Liver (tissue), 9 donors: ENCODE results near the gene PDE4B. TPM values are rescaled to one million over a fixed set of nuclear protein-coding genes. Genes with fewer than 3 reads are reported as not detected.

Experiments
- DNase-seq: peaks from one replicate; pipeline ENCODE4 v3.0.0-alpha.2; 2017; ENCODE audit warnings: low spot score
- H3K27ac ChIP-seq, 2 donors: one replicate each; pipeline ENCODE4 v1.7.0; 2013; ENCODE audit warnings: inconsistent platforms in 2 of 2, low read length in 2 of 2, control low read depth in 1 of 2, low read depth in 1 of 2, mild to moderate bottlenecking in 1 of 2
- H3K27me3 ChIP-seq, 4 donors: one replicate each; pipeline versions ENCODE4 v1.6.1 to v1.7.0; 2013; ENCODE audit warnings: low read length in 3 of 4, inconsistent platforms in 1 of 4, mild to moderate bottlenecking in 1 of 4, moderate library complexity in 1 of 4; ENCODE audit not compliant: control insufficient read depth in 4 of 4, insufficient read depth in 4 of 4
- H3K36me3 ChIP-seq, 4 donors: one replicate each; pipeline versions ENCODE4 v1.6.1 to v1.7.0; 2013; ENCODE audit warnings: low read length in 3 of 4, mild to moderate bottlenecking in 3 of 4, low read depth in 1 of 4, moderate library complexity in 1 of 4; ENCODE audit not compliant: control insufficient read depth in 4 of 4, insufficient read depth in 3 of 4
- H3K4me1 ChIP-seq, 4 donors: one replicate each; pipeline versions ENCODE4 v1.6.1 to v1.7.0; 2013; ENCODE audit warnings: low read length in 3 of 4, mild to moderate bottlenecking in 3 of 4, moderate library complexity in 1 of 4; ENCODE audit not compliant: control insufficient read depth in 4 of 4, insufficient read depth in 4 of 4
- H3K4me3 ChIP-seq, 3 donors: one replicate each; pipeline versions ENCODE4 v1.6.1 to v1.7.0; 2013; ENCODE audit warnings: low read length in 3 of 3, control low read depth in 1 of 3, low read depth in 1 of 3, mild to moderate bottlenecking in 1 of 3
- H3K9ac ChIP-seq, 2 donors: one replicate each; pipeline ENCODE4 v1.7.0; 2013; ENCODE audit warnings: low read length in 2 of 2, mild to moderate bottlenecking in 2 of 2, moderate library complexity in 2 of 2, control low read depth in 1 of 2, low read depth in 1 of 2
- H3K9me3 ChIP-seq, 4 donors: one replicate each; pipeline versions ENCODE4 v1.6.1 to v1.7.0; 2013; ENCODE audit warnings: low read length in 3 of 4; ENCODE audit not compliant: control insufficient read depth in 4 of 4
- ATF3 ChIP-seq: IDR thresholded peaks from 2 replicates; pipeline ENCODE4 v1.6.1; 2016; ENCODE audit warnings: antibody characterized with exemption
- CTCF ChIP-seq: fragments of 150-350 bp; IDR thresholded peaks from 2 replicates; pipeline ENCODE4 v1.5.1; 2017; ENCODE audit warnings: improper control_type of control experiment, low read depth, low read length; ENCODE audit not compliant: missing input control
- EGR1 ChIP-seq, 2 donors: IDR thresholded peaks; 2 replicates each; pipeline ENCODE4 v1.6.1; 2016 to 2018; ENCODE audit warnings: antibody characterized with exemption in 2 of 2, low read depth in 2 of 2
- FOXA1 ChIP-seq: IDR thresholded peaks from 2 replicates; pipeline ENCODE4 v1.6.1; 2016; ENCODE audit warnings: antibody characterized with exemption
- FOXA2 ChIP-seq: IDR thresholded peaks from 2 replicates; pipeline ENCODE4 v1.6.1; 2016; ENCODE audit warnings: antibody characterized with exemption
- GABPA ChIP-seq, 2 donors: IDR thresholded peaks in 1 of 2; conservative IDR thresholded peaks in 1 of 2; 2 replicates each; pipeline ENCODE4 v1.6.1; 2016; ENCODE audit warnings: antibody characterized with exemption in 2 of 2, mild to moderate bottlenecking in 1 of 2, moderate library complexity in 1 of 2
- HNF4A ChIP-seq, 2 donors: conservative IDR thresholded peaks; 2 replicates each; pipeline ENCODE4 v1.6.1; 2016; ENCODE audit warnings: antibody characterized with exemption in 2 of 2, mild to moderate bottlenecking in 2 of 2
- HNF4G ChIP-seq: IDR thresholded peaks from 2 replicates; pipeline ENCODE4 v1.6.1; 2016; ENCODE audit warnings: antibody characterized with exemption
- JUND ChIP-seq, 2 donors: IDR thresholded peaks; 2 replicates each; pipeline ENCODE4 v1.6.1; 2016; ENCODE audit warnings: antibody characterized with exemption in 2 of 2
- MAX ChIP-seq: IDR thresholded peaks from 2 replicates; pipeline ENCODE4 v1.6.1; 2016; ENCODE audit warnings: antibody characterized with exemption
- NR2F2 ChIP-seq: IDR thresholded peaks from 2 replicates; pipeline ENCODE4 v1.6.1; 2016; ENCODE audit warnings: antibody characterized with exemption
- RAD21 ChIP-seq, 2 donors: IDR thresholded peaks; 2 replicates each; pipeline ENCODE4 v1.6.1; 2016; ENCODE audit warnings: antibody characterized with exemption in 2 of 2, mild to moderate bottlenecking in 2 of 2
- REST ChIP-seq: IDR thresholded peaks from 2 replicates; pipeline ENCODE4 v1.6.1; 2016; ENCODE audit warnings: antibody characterized with exemption, mild to moderate bottlenecking
- RXRA ChIP-seq, 2 donors: IDR thresholded peaks; 2 replicates each; pipeline ENCODE4 v1.6.1; 2017 to 2018; ENCODE audit warnings: antibody characterized with exemption in 2 of 2, mild to moderate bottlenecking in 1 of 2
- SP1 ChIP-seq: IDR thresholded peaks from 2 replicates; pipeline ENCODE4 v1.6.1; 2018; ENCODE audit warnings: antibody characterized with exemption, mild to moderate bottlenecking
- TAF1 ChIP-seq: conservative IDR thresholded peaks from 2 replicates; pipeline ENCODE4 v1.6.1; 2016; ENCODE audit warnings: antibody characterized with exemption, mild to moderate bottlenecking
- YY1 ChIP-seq: IDR thresholded peaks from 2 replicates; pipeline ENCODE4 v1.6.1; 2016; ENCODE audit warnings: antibody characterized with exemption, mild to moderate bottlenecking
- WGBS: extraction: QIAGEN DNeasy Blood & Tissue Kit; methylation state at CpG from one replicate; pipeline ENCODE4 v1.1.7; 2013; 5-methylcytosine and 5-hydroxymethylcytosine counted together
- polyA plus RNA-seq, 2 donors: library from polyadenylated mRNA; stranded (reverse) in 1 of 2; unstranded in 1 of 2; fragments of 200-250 nt in 1 of 2; fragments of >200 nt in 1 of 2; fragmentation: Nextera tagmentation in 1 of 2; extraction: Ambion mirVana in 1 of 2; gene quantifications; one replicate each; pipeline versions ENCODE4 v1.2.1 to v1.2.3, GENCODE V29; 2013 to 2015
- total RNA-seq, 2 donors: library from RNA; depleted of rRNA; stranded (reverse); fragments of >200 nt; gene quantifications; one replicate each; pipeline ENCODE4 v1.2.3, GENCODE V29; 2014
- donor health status: healthy.
- donor health status: healthy.
- donor health status: healthy.
- donor health status: healthy.
- donor health status: healthy.

The PDE4B gene
- total and polyA plus RNA-seq, 4 donors = 1.9 to 3.9 (median 2.7) TPM

GRCh38 chr1:66227966-66228365, 435.3 kb downstream of the PDE4B start:
- no peaks in the 10 kb centered on the region for H3K9me3 ChIP-seq
- H3K27me3 ChIP-seq = peaks cover 0 to 3% (median 0%) of the 10 kb centered on the region in 4 donors
- no peak for DNase-seq
- TF ChIP-seq REST = no peak
- no peak for TF ChIP-seq RXRA (IDR thresholded peaks at IDR 0.05)
- no peak for TF ChIP-seq TAF1
- no peak for TF ChIP-seq FOXA2
- TF ChIP-seq NR2F2 = no peak
- no peak for TF ChIP-seq HNF4G
- no peak for TF ChIP-seq ATF3
- TF ChIP-seq YY1 = no peak
- TF ChIP-seq HNF4A (conservative IDR thresholded peaks at IDR 0.05) = no peak
- H3K4me3 ChIP-seq = no peak overlapping the region
- H3K27ac ChIP-seq = no peak overlapping the region
- no peaks in the 10 kb centered on the region for H3K36me3 ChIP-seq
- no peak overlapping the region for H3K9ac ChIP-seq
- 97% methylated on average over 2 of the region's 2 CpGs for WGBS
- H3K4me1 ChIP-seq = no peaks in the 10 kb centered on the region

GRCh38 chr1:66231217-66231616, 438.5 kb downstream of the PDE4B start:
- TF ChIP-seq HNF4G (no peak), FOXA1 (no peak), SP1 (no peak), REST (no peak), CTCF (no peak), EGR1 (IDR thresholded peaks at IDR 0.05; ENCODE audit: low read depth in 2 of 2) (no peak), TAF1 (no peak), YY1 (no peak), FOXA2 (no peak), NR2F2 (no peak), GABPA (IDR thresholded peaks at IDR 0.05 in 1 of 2, conservative IDR thresholded peaks at IDR 0.05 in 1 of 2) (no peak), MAX (no peak), RAD21 (IDR thresholded peaks at IDR 0.05) (no peak), JUND (IDR thresholded peaks at IDR 0.05) (no peak), ATF3 (no peak), HNF4A (conservative IDR thresholded peaks at IDR 0.05) (no peak)

More at GRCh38 chr1:66231217-66231616, 438.5 kb downstream of the PDE4B start:
- no peak for DNase-seq
- H3K9ac ChIP-seq = no peak overlapping the region
- no peak overlapping the region for H3K4me3 ChIP-seq
- no peaks in the 10 kb centered on the region for H3K9me3 ChIP-seq
- H3K27ac ChIP-seq = no peak overlapping the region
- H3K4me1 ChIP-seq = no peaks in the 10 kb centered on the region
- H3K36me3 ChIP-seq = no peaks in the 10 kb centered on the region
- H3K27me3 ChIP-seq = no peaks in the 10 kb centered on the region
